Measurements from ENCODE around the gene GDF15.

Gene GDF15

GRCh38 chr19:18364826-18365528, 21.0 kb upstream of the GDF15 start (continued):
- TF ChIP-seq ZNF280D (tag by site-specific recombination; IDR thresholded peaks at IDR 0.05): peak; percentile 91
- peak; percentile 42; the same call in 1 of the 2 replicates for TF ChIP-seq ZFP3 (tag by site-specific recombination; IDR thresholded peaks at IDR 0.05; ENCODE audit: low read depth)
- TF ChIP-seq ZNF214 (tag by site-specific recombination; IDR thresholded peaks at IDR 0.05; ENCODE audit: borderline replicate concordance): no peak
- TF ChIP-seq ZNF692 (tag by site-specific recombination; IDR thresholded peaks at IDR 0.05): peak; percentile 93
- no peak for TF ChIP-seq ZNF585B (tag by site-specific recombination; IDR thresholded peaks at IDR 0.05)
- TF ChIP-seq ZXDB (tag by site-specific recombination; IDR thresholded peaks at IDR 0.05): peak; percentile 91
- 0 out of 2 replicates have a peak, but pooled peaks have one; percentile 83 for TF ChIP-seq ZNF792 (tag by site-specific recombination; IDR thresholded peaks at IDR 0.05)
- TF ChIP-seq HOXC10 (CRISPR knock-in tag; IDR thresholded peaks at IDR 0.05): no peak
- no peak for TF ChIP-seq OVOL3 (tag by site-specific recombination; IDR thresholded peaks at IDR 0.05)
- TF ChIP-seq ZBTB17 (tag by site-specific recombination; IDR thresholded peaks at IDR 0.05): peak; percentile 93
- TF ChIP-seq ZNF366 (tag by site-specific recombination; conservative IDR thresholded peaks at IDR 0.05): peak; percentile 96
- TF ChIP-seq HIC1 (tag by site-specific recombination; IDR thresholded peaks at IDR 0.05): peak; percentile 98
- TF ChIP-seq GLIS2 (tag by site-specific recombination; IDR thresholded peaks at IDR 0.05): peak; percentile 68; the same call in 1 of the 2 replicates
- no peak for TF ChIP-seq ZNF670 (tag by site-specific recombination; IDR thresholded peaks at IDR 0.05; ENCODE audit: low read depth)
- peak; percentile 81 for TF ChIP-seq OSR2 (tag by site-specific recombination; IDR thresholded peaks at IDR 0.05)
- peak; percentile 97 for TF ChIP-seq ZNF121 (tag by site-specific recombination; IDR thresholded peaks at IDR 0.05)
- TF ChIP-seq ZBTB20 (tag by site-specific recombination; IDR thresholded peaks at IDR 0.05): 0 out of 2 replicates have a peak, but pooled peaks have one; percentile 45
- no peak; the same call in 1 of the 2 replicates for TF ChIP-seq YY2 (tag by site-specific recombination; IDR thresholded peaks at IDR 0.05)
- peak; percentile 79 for TF ChIP-seq GFI1B (tag by site-specific recombination; IDR thresholded peaks at IDR 0.05)
- peak; percentile 84 for TF ChIP-seq KLF17 (tag by site-specific recombination; IDR thresholded peaks at IDR 0.05)
- TF ChIP-seq ZSCAN4 (tag by site-specific recombination; IDR thresholded peaks at IDR 0.05): peak; percentile 70
- TF ChIP-seq SCRT2 (tag by site-specific recombination; IDR thresholded peaks at IDR 0.05): peak; percentile 72
- no peak for TF ChIP-seq ZNF544 (tag by site-specific recombination; IDR thresholded peaks at IDR 0.05)
- no peak for TF ChIP-seq ZNF114 (tag by site-specific recombination; IDR thresholded peaks at IDR 0.05)
- TF ChIP-seq ZNF416 (tag by site-specific recombination; IDR thresholded peaks at IDR 0.05): no peak
- TF ChIP-seq ZNF677 (tag by site-specific recombination; IDR thresholded peaks at IDR 0.05): peak; percentile 97
- TF ChIP-seq SETDB1 (IDR thresholded peaks at IDR 0.05; ENCODE audit: insufficient read length, low read length): peak; percentile 58
- TF ChIP-seq GLIS1 (tag by site-specific recombination; IDR thresholded peaks at IDR 0.05): peak; percentile 98
- TF ChIP-seq SP2 (tag by site-specific recombination; IDR thresholded peaks at IDR 0.05): peak; percentile 40; the same call in 1 of the 2 replicates
- peak; percentile 99 for TF ChIP-seq ZNF629 (tag by site-specific recombination; IDR thresholded peaks at IDR 0.05)
- peak; percentile 100 for TF ChIP-seq IKZF3 (tag by site-specific recombination; IDR thresholded peaks at IDR 0.05)
- 0 out of 2 replicates have a peak, but pooled peaks have one; percentile 16 for TF ChIP-seq ZNF785 (tag by site-specific recombination; IDR thresholded peaks at IDR 0.05)
- peak; percentile 97 for TF ChIP-seq ZIC2 (tag by site-specific recombination; IDR thresholded peaks at IDR 0.05)
